Measurements from ENCODE around the gene ZSWIM4.

Gene ZSWIM4

GRCh38 chr19:13838435-13839129 is 43.3 kb downstream of the ZSWIM4 start:
- DNase-seq = no peak

GRCh38 chr19:13839130-13839937 is 44.1 kb downstream of the ZSWIM4 start:
- DNase-seq = peak; percentile 84

GRCh38 chr19:13839938-13840304 is 44.7 kb downstream of the ZSWIM4 start:
- DNase-seq = peak; percentile 60

GRCh38 chr19:13840305-13841085 is 45.3 kb downstream of the ZSWIM4 start:
- no peak for DNase-seq

GRCh38 chr19:13841086-13841961 is 46.1 kb downstream of the ZSWIM4 start:
- DNase-seq = no peak

GRCh38 chr19:13841962-13842290 is 46.7 kb downstream of the ZSWIM4 start:
- DNase-seq = no peak

GRCh38 chr19:13842291-13843103 is 47.3 kb downstream of the ZSWIM4 start:
- DNase-seq = peak; percentile 55

GRCh38 chr19:13843104-13843921 is 48.1 kb downstream of the ZSWIM4 start:
- no peak for DNase-seq

GRCh38 chr19:13844130-13844631 is 48.9 kb downstream of the ZSWIM4 start:
- no peak for DNase-seq

- DNase-seq = peak; percentile 84
These were observed 51.5 kb downstream of the ZSWIM4 start for GRCh38 chr19:13846557-13847406.

GRCh38 chr19:13847407-13848339 is 52.4 kb downstream of the ZSWIM4 start:
- peak; percentile 61 for DNase-seq

GRCh38 chr19:13848340-13848677 is 53.1 kb downstream of the ZSWIM4 start:
- DNase-seq = no peak

GRCh38 chr19:13848798-13849676 is 53.8 kb downstream of the ZSWIM4 start:
- DNase-seq = no peak

- DNase-seq = no peak
These were observed 55.0 kb downstream of the ZSWIM4 start for GRCh38 chr19:13849991-13850909.

GRCh38 chr19:13850910-13851733 is 55.9 kb downstream of the ZSWIM4 start:
- peak; percentile 65 for DNase-seq
